AG04450 (cell line): ENCODE results near the gene DSPP. TPM values are rescaled to one million over a fixed set of nuclear protein-coding genes. Genes with fewer than 3 reads are reported as not detected.

Experiments used
- CTCF ChIA-PET: fragments of 300-600, 350-600 bp; formaldehyde crosslinking; extraction: SDS; loops from one replicate; lab custom pipeline; 2022; ENCODE audit warnings: antibody characterized with exemption, inconsistent platforms; lab: Charles Lee
- POLR2A ChIA-PET: fragments of 350-600 bp; formaldehyde crosslinking; extraction: SDS; loops from one replicate; lab custom pipeline; 2021; ENCODE audit warnings: antibody characterized with exemption, inconsistent platforms; lab: Yijun Ruan, JAX
- DNase-seq: peaks from one replicate; pipeline ENCODE4 v3.0.0-alpha.2; 2011; ENCODE audit warnings: low read depth, low spot score
- H3K27ac ChIP-seq: one replicate; pipeline ENCODE4 v1.5.1; 2012; ENCODE audit warnings: low read depth, low read length, control low read depth
- H3K27me3 ChIP-seq: one replicate; pipeline ENCODE4 v1.6.0; 2012; ENCODE audit warnings: low read length; ENCODE audit not compliant: control insufficient read depth, insufficient read depth
- H3K4me3 ChIP-seq: 2 replicates; pipeline ENCODE4 v1.5.1; 2011; ENCODE audit warnings: mild to moderate bottlenecking, low read depth, low read length, control low read depth
- H3K9me3 ChIP-seq: 2 replicates; pipeline ENCODE4 v1.5.1; 2012; ENCODE audit warnings: low read length; ENCODE audit not compliant: control insufficient read depth, insufficient read depth
- polyA plus RNA-seq: library from polyadenylated mRNA; depleted of rRNA; stranded (reverse); fragments of >200 nt; gene quantifications from 2 replicates; pipeline ENCODE4 v1.2.3, GENCODE V29; 2011; rRNA removed
- TF ChIP-seq, protein P1 (sequence below): IDR thresholded peaks from 2 replicates; pipeline ENCODE4 v1.5.1; 2011; ENCODE audit warnings: low read depth, low read length, control low read depth, inconsistent platforms

Gene DSPP
- polyA plus RNA-seq, 1 experiment: not detected

DNA sequence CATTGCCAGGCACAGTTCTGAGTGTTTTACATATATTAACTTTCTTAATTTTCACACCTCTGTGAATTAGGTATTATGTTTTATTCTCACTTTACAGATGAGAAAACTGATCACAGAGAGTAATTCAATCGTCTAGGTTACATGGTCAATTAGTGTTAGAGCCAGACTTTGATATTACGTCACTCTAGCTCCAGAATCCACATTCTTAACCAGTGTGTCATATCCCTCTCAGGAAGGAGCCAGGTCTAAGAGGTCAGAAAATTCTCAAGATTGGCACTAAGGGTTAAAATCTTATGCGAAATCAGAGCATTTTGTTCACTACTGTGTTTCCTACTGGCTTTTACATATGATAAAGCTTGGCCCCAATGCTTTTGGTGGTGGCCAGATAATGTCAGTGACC lies 49.2 kb downstream of the DSPP start:
- DNase-seq: no peak
- CTCF ChIA-PET: interaction anchor here (0.6 to 1.0 kb wide), 2 partner anchors 22 to 316 kb away, joined by 3 read pairs; no protein-coding TSS in a partner anchor
- TF ChIP-seq, protein P1, sequence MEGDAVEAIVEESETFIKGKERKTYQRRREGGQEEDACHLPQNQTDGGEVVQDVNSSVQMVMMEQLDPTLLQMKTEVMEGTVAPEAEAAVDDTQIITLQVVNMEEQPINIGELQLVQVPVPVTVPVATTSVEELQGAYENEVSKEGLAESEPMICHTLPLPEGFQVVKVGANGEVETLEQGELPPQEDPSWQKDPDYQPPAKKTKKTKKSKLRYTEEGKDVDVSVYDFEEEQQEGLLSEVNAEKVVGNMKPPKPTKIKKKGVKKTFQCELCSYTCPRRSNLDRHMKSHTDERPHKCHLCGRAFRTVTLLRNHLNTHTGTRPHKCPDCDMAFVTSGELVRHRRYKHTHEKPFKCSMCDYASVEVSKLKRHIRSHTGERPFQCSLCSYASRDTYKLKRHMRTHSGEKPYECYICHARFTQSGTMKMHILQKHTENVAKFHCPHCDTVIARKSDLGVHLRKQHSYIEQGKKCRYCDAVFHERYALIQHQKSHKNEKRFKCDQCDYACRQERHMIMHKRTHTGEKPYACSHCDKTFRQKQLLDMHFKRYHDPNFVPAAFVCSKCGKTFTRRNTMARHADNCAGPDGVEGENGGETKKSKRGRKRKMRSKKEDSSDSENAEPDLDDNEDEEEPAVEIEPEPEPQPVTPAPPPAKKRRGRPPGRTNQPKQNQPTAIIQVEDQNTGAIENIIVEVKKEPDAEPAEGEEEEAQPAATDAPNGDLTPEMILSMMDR: no peak
- Histone ChIP-seq H3K9me3 (no peaks in the 10 kb centered on the region), H3K27me3 (no peaks in the 10 kb centered on the region), H3K4me3 (no peak overlapping the region), H3K27ac (no peak overlapping the region)
- POLR2A ChIA-PET: no interaction called here

GRCh38 chr4:87659247-87659931 lies 51.1 kb downstream of the DSPP start:
- H3K27ac ChIP-seq: no peak overlapping the region
- no peaks in the 10 kb centered on the region for H3K27me3 ChIP-seq
- CTCF ChIA-PET: interaction anchor here (0.9 kb wide), 1 partner anchor 1596 kb away, joined by 3 read pairs; no protein-coding TSS in a partner anchor
- H3K4me3 ChIP-seq: no peak overlapping the region
- no peaks in the 10 kb centered on the region for H3K9me3 ChIP-seq
- DNase-seq: no peak
- POLR2A ChIA-PET: no interaction called here
- TF ChIP-seq, protein P1: no peak

DNA sequence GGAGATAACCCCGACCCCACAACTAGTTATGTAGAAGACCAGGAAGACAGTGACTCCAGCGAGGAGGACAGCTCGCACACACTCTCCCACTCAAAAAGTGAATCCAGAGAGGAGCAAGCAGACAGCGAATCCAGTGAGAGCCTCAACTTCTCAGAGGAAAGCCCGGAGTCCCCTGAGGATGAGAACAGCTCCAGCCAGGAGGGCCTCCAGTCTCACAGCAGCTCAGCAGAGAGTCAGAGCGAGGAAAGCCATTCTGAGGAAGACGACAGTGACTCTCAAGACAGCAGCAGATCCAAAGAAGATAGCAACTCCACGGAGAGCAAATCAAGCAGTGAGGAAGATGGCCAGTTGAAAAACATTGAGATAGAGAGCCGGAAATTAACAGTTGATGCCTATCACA lies 54.5 kb downstream of the DSPP start:
- Histone ChIP-seq H3K9me3 (no peaks in the 10 kb centered on the region), H3K27me3 (no peaks in the 10 kb centered on the region), H3K27ac (no peak overlapping the region), H3K4me3 (no peak overlapping the region)
- TF ChIP-seq, protein P1: no peak
- no peak for DNase-seq
- CTCF ChIA-PET: no interaction called here
- POLR2A ChIA-PET: no interaction called here

Other genes starting within 250 kb of the DSPP start
- gene HSD17B11, start 217.3 kb upstream of the DSPP start, polyA plus RNA-seq: 32.4 and 49.7 TPM in 2 replicates
- gene NUDT9, start 186.0 kb upstream of the DSPP start, polyA plus RNA-seq: 22.9 and 31.4 TPM in 2 replicates
- gene SPARCL1, start 79.2 kb upstream of the DSPP start, polyA plus RNA-seq: not detected in 2 replicates
- not detected in 2 replicates for gene DMP1, start 41.8 kb downstream of the DSPP start, polyA plus RNA-seq
- not detected in 2 replicates for gene IBSP, start 191.0 kb downstream of the DSPP start, polyA plus RNA-seq
- gene MEPE, start 224.4 kb downstream of the DSPP start, polyA plus RNA-seq: not detected in 2 replicates